GM23248 (cell line): Measurements from ENCODE around the gene LENG9. TPM values are rescaled to one million over a fixed set of nuclear protein-coding genes. Genes with fewer than 3 reads are reported as not detected.

Experiments used
- DNase-seq: peaks from one replicate; pipeline ENCODE4 v3.0.0-alpha.2; 2015
- H2AFZ ChIP-seq: fragments of 200-600 bp; sonication (generic); 2 replicates; pipeline ENCODE4 v1.6.1; 2016; ENCODE audit warnings: antibody characterized with exemption
- H3F3A ChIP-seq: fragments of 200-600 bp; sonication (generic); 2 replicates; pipeline ENCODE4 v1.6.1; 2016; ENCODE audit warnings: mild to moderate bottlenecking, antibody characterized with exemption, mixed run types; ENCODE audit not compliant: insufficient read depth
- H3K27ac ChIP-seq: fragments of 200-600 bp; sonication (generic); 2 replicates; pipeline ENCODE4 v1.5.1; 2016; ENCODE audit warnings: mild to moderate bottlenecking
- H3K27me3 ChIP-seq: fragments of 200-600 bp; sonication (generic); replicated peaks from 2 replicates; pipeline ENCODE4 v1.6.1; 2016; ENCODE audit warnings: mild to moderate bottlenecking; ENCODE audit not compliant: insufficient read depth
- H3K36me3 ChIP-seq: fragments of 200-600 bp; sonication (generic); 2 replicates; pipeline ENCODE4 v1.6.1; 2016; ENCODE audit warnings: low read depth, mild to moderate bottlenecking
- H3K4me1 ChIP-seq: fragments of 200-600 bp; sonication (generic); 2 replicates; pipeline ENCODE4 v1.6.1; 2016; ENCODE audit warnings: mild to moderate bottlenecking; ENCODE audit not compliant: insufficient read depth
- H3K4me2 ChIP-seq: fragments of 200-600 bp; sonication (generic); one replicate; pipeline ENCODE4 v1.6.1; 2016; ENCODE audit warnings: mild to moderate bottlenecking; ENCODE audit not compliant: unreplicated experiment
- H3K4me3 ChIP-seq: fragments of 200-600 bp; sonication (generic); 2 replicates; pipeline ENCODE4 v1.5.1; 2016; ENCODE audit warnings: mild to moderate bottlenecking
- H3K79me2 ChIP-seq: fragments of 200-600 bp; sonication (generic); 2 replicates; pipeline ENCODE4 v1.6.1; 2016; ENCODE audit warnings: mild to moderate bottlenecking; ENCODE audit not compliant: insufficient read depth
- H3K9ac ChIP-seq: fragments of 200-600 bp; sonication (generic); 2 replicates; pipeline ENCODE4 v1.6.1; 2016; ENCODE audit warnings: mild to moderate bottlenecking
- H3K9me2 ChIP-seq: fragments of 200-600 bp; sonication (generic); 2 replicates; pipeline ENCODE4 v1.6.1; 2016; ENCODE audit warnings: mixed run types, mild to moderate bottlenecking, moderate library complexity; ENCODE audit not compliant: insufficient read depth
- H3K9me3 ChIP-seq: fragments of 200-600 bp; sonication (generic); one replicate; pipeline ENCODE4 v1.6.1; 2017; ENCODE audit warnings: low read depth
- H4K20me1 ChIP-seq: fragments of 200-600 bp; sonication (generic); 2 replicates; pipeline ENCODE4 v1.6.0; 2016; ENCODE audit not compliant: insufficient read depth
- EZH2 ChIP-seq: fragments of 200-600 bp; sonication (generic); IDR thresholded peaks from 2 replicates; pipeline ENCODE4 v1.6.1; 2018; ENCODE audit warnings: antibody characterized with exemption, mild to moderate bottlenecking; ENCODE audit not compliant: insufficient read depth, poor library complexity, severe bottlenecking
- EZH2phosphoT487 ChIP-seq: fragments of 200-600 bp; sonication (generic); IDR thresholded peaks from 2 replicates; pipeline ENCODE4 v1.6.1; 2018; ENCODE audit warnings: antibody characterized with exemption, moderate library complexity, mild to moderate bottlenecking, low read depth; ENCODE audit not compliant: insufficient read depth
- WGBS, 2 experiments: methylation state at CpG; one replicate each; pipeline ENCODE4 v1.1.6; 2015 to 2017; ENCODE audit warnings: low lambda C conversion rate in 2 of 2, low coverage in 1 of 2; ENCODE audit errors: missing lambda C conversion rate in 2 of 2; 5-methylcytosine and 5-hydroxymethylcytosine counted together
- in situ Hi-C: fragments of 300-500 bp; cut with MboI; formaldehyde crosslinking; loops from 2 replicates; pipeline ENCODE4 v1.15.0; 2020
- polyA plus RNA-seq: library from polyadenylated mRNA; unstranded; fragments of >200 nt; fragmentation: Nextera tagmentation; extraction: Ambion mirVana; gene quantifications from 2 replicates; pipeline ENCODE4 v1.2.1, GENCODE V29; 2016
- total RNA-seq: library from RNA; depleted of rRNA; stranded (reverse); fragments of >200 nt; shearing (Covaris generic); gene quantifications from 2 replicates; pipeline ENCODE4 v1.2.3, GENCODE V29; 2014

Gene LENG9
- total and polyA plus RNA-seq, 2 experiments from 2014 or later, result 0.41 to 13.5 TPM

DNA sequence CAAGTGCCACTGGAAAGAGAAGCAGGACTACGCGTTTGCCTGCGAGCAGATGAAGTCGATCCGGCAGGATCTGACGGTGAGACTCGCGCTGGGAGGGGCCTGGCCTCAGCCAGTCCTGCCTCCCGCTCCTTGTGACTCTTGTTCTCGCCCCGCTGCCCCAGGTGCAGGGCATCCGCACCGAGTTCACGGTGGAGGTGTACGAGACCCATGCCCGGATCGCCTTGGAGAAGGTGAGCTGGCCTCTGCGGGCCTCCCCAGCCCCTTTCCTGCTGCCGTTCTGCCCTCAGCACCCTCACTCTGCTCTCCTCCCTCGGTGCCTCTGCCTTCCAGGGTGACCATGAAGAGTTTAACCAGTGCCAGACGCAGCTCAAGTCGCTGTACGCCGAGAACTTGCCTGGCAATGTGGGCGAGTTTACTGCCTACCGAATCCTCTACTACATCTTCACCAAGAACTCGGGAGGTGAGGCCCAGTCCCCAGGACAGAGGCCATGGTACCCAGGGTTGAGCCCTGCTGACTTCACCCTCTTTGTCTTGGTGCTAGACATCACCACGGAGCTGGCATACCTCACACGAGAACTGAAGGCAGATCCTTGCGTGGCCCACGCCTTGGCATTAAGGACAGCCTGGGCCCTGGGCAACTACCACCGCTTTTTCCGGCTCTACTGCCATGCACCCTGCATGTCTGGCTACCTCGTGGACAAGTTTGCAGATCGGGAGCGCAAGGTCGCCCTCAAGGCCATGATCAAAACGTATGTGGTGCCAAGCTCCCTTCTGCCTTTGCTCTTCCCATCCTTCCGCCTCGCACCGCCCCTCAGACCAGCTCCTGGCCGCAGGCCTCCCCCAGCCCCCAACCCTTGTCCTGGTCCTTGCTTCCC, 5.6 kb downstream of the LENG9 start:
- Histone ChIP-seq H3K36me3 (peaks cover 40% of the 10 kb centered on the region), H3K79me2 (peaks cover 94% of the 10 kb centered on the region), H3K4me1 (peaks cover 8% of the 10 kb centered on the region), H3K4me3 (no peak overlapping the region), H4K20me1 (no peaks in the 10 kb centered on the region), H3K9me3 (no peaks in the 10 kb centered on the region), H2AFZ (no peak overlapping the region), H3K4me2 (no peak overlapping the region), H3K9me2 (no peaks in the 10 kb centered on the region), H3K27me3 (no peaks in the 10 kb centered on the region), H3F3A (peaks cover 15% of the 10 kb centered on the region; the same call in 1 of the 2 replicates), H3K9ac (no peak overlapping the region), H3K27ac (no peak overlapping the region)
- TF ChIP-seq EZH2 (no peak), EZH2phosphoT487 (no peak)
- in situ Hi-C loops, result loop anchor here (25.0 kb wide), 1 partner anchor 1204 kb away; the partner anchor contains the start of gene U2AF2
- DNase-seq, result no peak
- 91 to 92% methylated on average over 41 of the region's 42 CpGs for WGBS, 2 experiments

GRCh38 chr19:54456423-54457373, 6.9 kb downstream of the LENG9 start:
- Histone ChIP-seq H3K27ac (no peak overlapping the region), H3K27me3 (no peaks in the 10 kb centered on the region), H3K9ac (no peak overlapping the region), H3K9me3 (no peaks in the 10 kb centered on the region), H3K36me3 (peaks cover 53% of the 10 kb centered on the region), H3F3A (peaks cover 15% of the 10 kb centered on the region; the same call in 1 of the 2 replicates), H2AFZ (no peak overlapping the region), H3K79me2 (peaks cover 98% of the 10 kb centered on the region), H3K4me1 (0 out of 2 replicates have a peak, but pooled peaks cover 2% of the 10 kb centered on the region), H4K20me1 (no peaks in the 10 kb centered on the region), H3K4me3 (no peak overlapping the region), H3K4me2 (no peak overlapping the region), H3K9me2 (no peaks in the 10 kb centered on the region)
- DNase-seq, result no peak
- in situ Hi-C loops, result loop anchor here (25.0 kb wide), 1 partner anchor 1206 kb away; the partner anchor contains the start of gene U2AF2
- no peak for TF ChIP-seq EZH2phosphoT487
- no peak for TF ChIP-seq EZH2
- WGBS, 2 experiments, result 92 to 97% methylated on average over 31 to 51 of the region's 51 CpGs

GRCh38 chr19:54455786-54456422, 7.7 kb downstream of the LENG9 start:
- H3F3A ChIP-seq, result peaks cover 13% of the 10 kb centered on the region; the same call in 1 of the 2 replicates
- H3K9me2 ChIP-seq, result no peaks in the 10 kb centered on the region
- H2AFZ ChIP-seq, result no peak overlapping the region
- 84 to 88% methylated on average over 23 to 39 of the region's 40 CpGs for WGBS, 2 experiments
- no peak overlapping the region for H3K4me2 ChIP-seq
- no peak for TF ChIP-seq EZH2phosphoT487
- TF ChIP-seq EZH2, result no peak
- peaks cover 7% of the 10 kb centered on the region for H3K4me1 ChIP-seq
- no peak overlapping the region for H3K27ac ChIP-seq
- no peaks in the 10 kb centered on the region for H3K27me3 ChIP-seq
- H4K20me1 ChIP-seq, result 0 out of 2 replicates have a peak, but pooled peaks cover 3% of the 10 kb centered on the region
- H3K9me3 ChIP-seq, result no peaks in the 10 kb centered on the region
- no peak for DNase-seq
- H3K9ac ChIP-seq, result no peak overlapping the region
- H3K4me3 ChIP-seq, result no peak overlapping the region
- peaks cover 98% of the 10 kb centered on the region for H3K79me2 ChIP-seq
- in situ Hi-C loops, result loop anchor here (25.0 kb wide), 1 partner anchor 1206 kb away; the partner anchor contains the start of gene U2AF2
- peaks cover 52% of the 10 kb centered on the region for H3K36me3 ChIP-seq
